HCT116 (cell line): ENCODE data around the gene MIF4GD. TPM values are rescaled to one million over a fixed set of nuclear protein-coding genes. Genes with fewer than 3 reads are reported as not detected.
A peak's percentile ranks its signal among the peaks of the same experiment; 100 is the strongest.

Source experiments
- ATAC-seq: fragments of 200-7000 bp; cut with Tn5 transposase; 2 replicates; pipeline ENCODE4 v1.9.1; 2020; ENCODE audit warnings: mild to moderate bottlenecking, moderate library complexity
- BruUV-seq: library from RNA; stranded (reverse); fragments of 400-500 nt; replicated peaks from 2 replicates; lab custom pipeline; 2021; lab: Mats Ljungman, UMichigan
- CTCF ChIA-PET: fragments of 300-600 bp; sonication (Branson Sonifier 250); formaldehyde crosslinking; loops from one replicate; lab custom pipeline; 2021; ENCODE audit warnings: antibody characterized with exemption; lab: Charles Lee
- POLR2A ChIA-PET: fragments of 300-600, 350-600 bp; sonication (Branson Sonifier 250); formaldehyde crosslinking; loops from one replicate; lab custom pipeline; 2021; ENCODE audit warnings: antibody characterized with exemption; lab: Charles Lee
- RAD21 ChIA-PET, 2 experiments: fragments of 300-600 bp; sonication (Branson Sonifier 250); formaldehyde crosslinking; loops; one replicate each; lab custom pipeline; 2023; ENCODE audit warnings: low total read pairs in 2 of 2; ENCODE audit not compliant: uncharacterized antibody in 2 of 2, unreplicated experiment in 2 of 2, low non-redundant PET in 1 of 2; lab: Charles Lee
- DNase-seq: peaks from one replicate; pipeline ENCODE4 v3.0.0-alpha.2; 2010; ENCODE audit warnings: low read depth, low spot score
- H2AFZ ChIP-seq: fragments of 200-600 bp; shearing (Covaris generic), sonication (generic); 2 replicates; pipeline ENCODE4 v1.6.1; 2017; ENCODE audit warnings: low read depth, mixed run types, mixed read lengths, antibody characterized with exemption, low read length; ENCODE audit not compliant: poor library complexity, severe bottlenecking
- H3K27ac ChIP-seq: 2 replicates; pipeline ENCODE4 v1.5.1; 2012; ENCODE audit warnings: low read depth, low read length
- H3K27me3 ChIP-seq: fragments of 200-600 bp; sonication (generic); 2 replicates; pipeline ENCODE4 v1.6.1; 2016; ENCODE audit warnings: mixed run types, low read length, mixed read lengths; ENCODE audit not compliant: insufficient read depth
- H3K36me3 ChIP-seq, 2 experiments: fragments of 200-500 bp in 1 of 2; fragments of 200-600 bp in 1 of 2; sonication (Bioruptor generic) in 1 of 2; sonication (generic) in 1 of 2; 2 replicates each; pipeline versions ENCODE4 v1.5.1 to v1.6.1; 2014 to 2016; ENCODE audit warnings: low read length in 2 of 2, inconsistent platforms in 1 of 2, mixed read lengths in 1 of 2, mixed run types in 1 of 2; ENCODE audit not compliant: insufficient read depth in 2 of 2, control insufficient read depth in 1 of 2
- H3K4me1 ChIP-seq, 2 experiments: fragments of 200-600 bp in 1 of 2; sonication (generic) in 1 of 2; 2 replicates each; pipeline versions ENCODE4 v1.5.1 to v1.6.1; 2012 to 2017; ENCODE audit warnings: low read length in 2 of 2, inconsistent platforms in 1 of 2, mild to moderate bottlenecking in 1 of 2, mixed read lengths in 1 of 2, mixed run types in 1 of 2, moderate library complexity in 1 of 2; ENCODE audit not compliant: insufficient read depth in 2 of 2, control insufficient read depth in 1 of 2
- H3K4me2 ChIP-seq: fragments of 200-600 bp; sonication (generic); 2 replicates; pipeline ENCODE4 v1.6.1; 2017; ENCODE audit warnings: mixed run types, low read length, mixed read lengths
- H3K4me3 ChIP-seq, 2 experiments: fragments of 200-600 bp in 1 of 2; sonication (generic) in 1 of 2; replicated peaks in 1 of 2; 2 replicates each; pipeline ENCODE4 v1.5.1; 2011 to 2016; ENCODE audit warnings: low read length in 2 of 2, control low read depth in 1 of 2, low read depth in 1 of 2, mild to moderate bottlenecking in 1 of 2, mixed read lengths in 1 of 2, mixed run types in 1 of 2
- H3K79me2 ChIP-seq: fragments of 200-600 bp; sonication (generic); 2 replicates; pipeline ENCODE4 v1.6.1; 2017; ENCODE audit warnings: mild to moderate bottlenecking, mixed run types, low read length, moderate library complexity, mixed read lengths; ENCODE audit not compliant: insufficient read depth
- H3K9ac ChIP-seq: fragments of 200-600 bp; sonication (generic); 2 replicates; pipeline ENCODE4 v1.6.1; 2016; ENCODE audit warnings: low read length, mixed read lengths
- H3K9me2 ChIP-seq: fragments of 200-600 bp; sonication (generic), shearing (Covaris generic); 2 replicates; pipeline ENCODE4 v1.6.1; 2017; ENCODE audit warnings: mixed run types, mild to moderate bottlenecking, moderate library complexity; ENCODE audit not compliant: insufficient read depth
- H3K9me3 ChIP-seq, 2 experiments: fragments of 200-500 bp in 1 of 2; fragments of 200-600 bp in 1 of 2; sonication (Bioruptor generic) in 1 of 2; sonication (generic) in 1 of 2; 2 replicates each; pipeline ENCODE4 v1.6.1; 2014 to 2017; ENCODE audit warnings: low read length in 2 of 2, mixed read lengths in 2 of 2, inconsistent platforms in 1 of 2, low read depth in 1 of 2, mild to moderate bottlenecking in 1 of 2, mixed run types in 1 of 2, moderate library complexity in 1 of 2; ENCODE audit not compliant: control insufficient read depth in 1 of 2, insufficient read depth in 1 of 2
- H4K20me1 ChIP-seq: fragments of 200-600 bp; sonication (generic), shearing (Covaris generic); 2 replicates; pipeline ENCODE4 v1.6.1; 2017; ENCODE audit warnings: mixed run types, mild to moderate bottlenecking, moderate library complexity; ENCODE audit not compliant: insufficient read depth
- CEBPB ChIP-seq: IDR thresholded peaks from 2 replicates; pipeline ENCODE4 v1.6.1; 2012; ENCODE audit warnings: low read depth
- CTCF ChIP-seq, 3 experiments: fragments of 200-600 bp in 1 of 3; sonication (generic) in 1 of 3; IDR thresholded peaks in 2 of 3; conservative IDR thresholded peaks in 1 of 3; 2 replicates each; pipeline ENCODE4 v1.5.1; 2012 to 2017; ENCODE audit warnings: low read depth in 2 of 3, low read length in 2 of 3, antibody characterized with exemption in 1 of 3, borderline replicate concordance in 1 of 3, control low read depth in 1 of 3, mild to moderate bottlenecking in 1 of 3, mixed read lengths in 1 of 3, mixed run types in 1 of 3, moderate library complexity in 1 of 3; ENCODE audit not compliant: insufficient read depth in 1 of 3
- EGR1 ChIP-seq: IDR thresholded peaks from 2 replicates; pipeline ENCODE4 v1.6.1; 2012; ENCODE audit warnings: low read depth
- EZH2 ChIP-seq: fragments of 200-600 bp; sonication (generic); IDR thresholded peaks from 2 replicates; pipeline ENCODE4 v1.6.1; 2017; ENCODE audit warnings: antibody characterized with exemption, mixed run types
- EZH2phosphoT487 ChIP-seq: fragments of 200-600 bp; IDR thresholded peaks from 2 replicates; pipeline ENCODE4 v1.6.1; 2018; ENCODE audit warnings: antibody characterized with exemption, borderline replicate concordance
- FOSL1 ChIP-seq: IDR thresholded peaks from 2 replicates; pipeline ENCODE4 v1.6.1; 2012; ENCODE audit warnings: low read depth
- JUND ChIP-seq: IDR thresholded peaks from 2 replicates; pipeline ENCODE4 v1.6.1; 2012
- MAX ChIP-seq: IDR thresholded peaks from 2 replicates; pipeline ENCODE4 v1.6.1; 2012
- POLR2A ChIP-seq: IDR thresholded peaks from 2 replicates; pipeline ENCODE4 v1.7.0; 2011; ENCODE audit warnings: borderline replicate concordance; ENCODE audit not compliant: insufficient read depth, insufficient read length; ENCODE audit errors: extremely low read depth
- POLR2AphosphoS5 ChIP-seq: IDR thresholded peaks from 2 replicates; pipeline ENCODE4 v1.6.1; 2011; ENCODE audit warnings: mild to moderate bottlenecking, low read depth, low read length, moderate library complexity
- RAD21 ChIP-seq: IDR thresholded peaks from 2 replicates; pipeline ENCODE4 v1.6.1; 2012; ENCODE audit warnings: low read depth, mild to moderate bottlenecking
- REST ChIP-seq: IDR thresholded peaks from 2 replicates; pipeline ENCODE4 v1.6.1; 2012; ENCODE audit warnings: low read depth
- SIN3A ChIP-seq: IDR thresholded peaks from 2 replicates; pipeline ENCODE4 v1.6.1; 2012; ENCODE audit warnings: low read depth
- SP1 ChIP-seq: IDR thresholded peaks from 2 replicates; pipeline ENCODE4 v1.6.1; 2012; ENCODE audit warnings: low read depth
- SRF ChIP-seq: IDR thresholded peaks from 2 replicates; pipeline ENCODE4 v1.6.1; 2012; ENCODE audit warnings: low read depth
- TCF7L2 ChIP-seq: IDR thresholded peaks from 2 replicates; pipeline ENCODE4 v1.7.0; 2011; ENCODE audit warnings: borderline replicate concordance, inconsistent platforms; ENCODE audit not compliant: insufficient read depth, insufficient read length; ENCODE audit errors: extremely low read depth
- YY1 ChIP-seq: IDR thresholded peaks from 2 replicates; pipeline ENCODE4 v1.6.1; 2011; ENCODE audit warnings: low read length, low read depth, moderate library complexity, mild to moderate bottlenecking; ENCODE audit not compliant: insufficient replicate concordance; ENCODE audit errors: extremely low read depth
- ZFX ChIP-seq: fragments of 450-650 bp; IDR thresholded peaks from 2 replicates; pipeline ENCODE4 v1.6.1; 2017
- ZNF274 ChIP-seq: fragments of 200-500 bp; sonication (Bioruptor generic); IDR thresholded peaks from 2 replicates; pipeline ENCODE4 v1.6.1; 2014; ENCODE audit warnings: mild to moderate bottlenecking, low read depth, low read length, inconsistent platforms
- intact Hi-C: fragments of 100-400 bp; cut with micrococcal nuclease; formaldehyde crosslinking; loops from 2 replicates; pipeline ENCODE4 v1.10.0; 2022
- total RNA-seq: library from RNA; stranded (reverse); gene quantifications from one replicate; pipeline ENCODE4 v1.2.1, GENCODE V29; 2021; ENCODE audit not compliant: unreplicated experiment
- TF ChIP-seq, protein P1 (sequence below): IDR thresholded peaks from 2 replicates; pipeline ENCODE4 v1.6.1; 2012

Gene MIF4GD
- total RNA-seq, 1 experiment from 2014 or later, result 35.2 TPM

DNA sequence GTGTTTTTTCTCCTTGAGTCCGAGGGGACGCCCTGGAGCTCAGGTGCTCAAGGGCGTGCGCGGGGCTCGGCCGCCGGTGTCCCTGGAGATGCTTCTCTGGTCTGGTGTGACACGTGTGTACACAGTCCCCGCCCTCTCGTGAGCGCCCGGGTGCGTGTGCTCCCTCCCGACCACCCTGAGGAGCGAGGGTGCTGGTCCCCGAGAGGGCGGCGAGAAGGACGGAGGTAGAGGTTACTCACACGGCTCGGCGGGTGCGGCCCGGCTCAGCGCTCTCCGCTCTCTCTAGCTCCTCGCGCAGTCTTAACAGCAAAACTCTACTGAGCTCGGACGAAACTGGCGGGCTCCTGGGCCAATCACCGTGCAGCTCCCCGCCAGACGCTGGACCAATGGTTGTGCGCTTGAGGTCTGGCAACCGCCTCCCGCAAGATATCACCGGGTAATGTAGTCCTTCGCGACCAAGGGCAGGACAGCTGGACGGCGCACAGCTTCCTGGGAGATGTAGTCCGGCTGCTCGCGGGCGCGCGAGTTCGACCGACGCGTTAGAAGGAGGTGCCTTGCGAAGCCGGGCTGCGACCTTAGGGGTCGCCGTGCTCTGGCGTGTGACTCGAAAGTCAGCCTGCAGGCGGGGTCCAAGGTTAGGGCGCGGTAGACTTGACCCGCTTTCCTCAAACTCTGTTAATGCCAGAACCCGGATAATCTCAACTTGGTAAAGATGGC, 18.2 kb upstream of the MIF4GD start, which contains the start of gene SLC25A19:
Gene SLC25A19, minus strand, starts transcription at position 319 of the 717 bp plus-strand sequence. CDS start 2,669 bp downstream, outside the sequence.
- H3K27ac ChIP-seq, result peak within 1 kb of the TSS; percentile 75
- no peaks in the 10 kb centered on the region for H4K20me1 ChIP-seq
- ATAC-seq (peak; percentile 97), DNase-seq (peak; percentile 99)
- H2AFZ ChIP-seq, result peak within 1 kb of the TSS; percentile 18
- no peaks in the 10 kb centered on the region for H3K9me2 ChIP-seq
- peak within 1 kb of the TSS; percentile 85 for H3K4me2 ChIP-seq
- peaks cover 10 to 15% of the 10 kb centered on the region in 2 experiments for H3K4me1 ChIP-seq
- peaks cover 35% of the 10 kb centered on the region for H3K79me2 ChIP-seq
- BruUV-seq, result no TSS peak
- peak within 1 kb of the TSS; percentile 83 to 98 for H3K4me3 ChIP-seq
- peak within 1 kb of the TSS; percentile 82 for H3K9ac ChIP-seq
- POLR2A ChIA-PET, result interaction anchor here (0.5 to 1.7 kb wide), 24 partner anchors 9 to 1433 kb away, joined by 3 to 40 read pairs (median 5); partner anchors contain the start of genes GGA3, GRB2, MIF4GD and MRPS7
- H3K27me3 ChIP-seq, result no peaks in the 10 kb centered on the region
- intact Hi-C loops, result loop anchor here (1.0 kb wide), 1 partner anchor 226 kb away; the partner anchor contains the start of gene CASKIN2
- no peaks in the 10 kb centered on the region for H3K9me3 ChIP-seq
- CTCF ChIA-PET, result interaction anchor here (0.7 to 2.8 kb wide), 14 partner anchors 11 to 332 kb away, joined by 3 to 51 read pairs (median 4); partner anchors contain the start of genes GRB2, LLGL2, MIF4GD and TSEN54
- RAD21 ChIA-PET, result interaction anchor here (0.6 to 1.3 kb wide), 4 partner anchors 19 to 116 kb away, joined by 3 to 5 read pairs (median 4); partner anchors contain the start of genes MIF4GD (in 2 of the 2) and GRB2 (in 1 of the 2)
- H3K36me3 ChIP-seq, result peaks cover 7 to 22% of the 10 kb centered on the region in 2 experiments
- TF ChIP-seq MAX (peak; percentile 95), RAD21 (no peak), EZH2phosphoT487 (no peak), SIN3A (peak; percentile 98), POLR2A (peak; percentile 86), TCF7L2 (no peak), ZFX (peak; percentile 47; the same call in 1 of the 2 replicates), CTCF (IDR thresholded peaks at IDR 0.05 in 2 of 3, conservative IDR thresholded peaks at IDR 0.05 in 1 of 3; ENCODE audit: borderline replicate concordance in 1 of 3, insufficient read depth in 1 of 3, low read depth in 2 of 3, low read length in 2 of 3) (peak in 2 of 3 experiments; percentile 15 to 24; a peak in 1 of 6 replicates), CEBPB (no peak), JUND (no peak), SRF (no peak), EGR1 (no peak), FOSL1 (no peak), EZH2 (no peak), ZNF274 (no peak), POLR2AphosphoS5 (peak; percentile 95), REST (no peak), YY1 (peak; percentile 68), SP1 (peak; percentile 99)
- TF ChIP-seq, protein P1, sequence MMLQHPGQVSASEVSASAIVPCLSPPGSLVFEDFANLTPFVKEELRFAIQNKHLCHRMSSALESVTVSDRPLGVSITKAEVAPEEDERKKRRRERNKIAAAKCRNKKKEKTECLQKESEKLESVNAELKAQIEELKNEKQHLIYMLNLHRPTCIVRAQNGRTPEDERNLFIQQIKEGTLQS, result no peak
